Endothelial cell of umbilical vein (primary cell): Measurements from ENCODE around the gene MRAS. TPM values are rescaled to one million over a fixed set of nuclear protein-coding genes. Genes with fewer than 3 reads are reported as not detected.

Source experiments
- BruUV-seq: library from RNA; stranded (reverse); fragments of 400-500 nt; replicated peaks from 2 replicates; lab custom pipeline; 2021; lab: Mats Ljungman, UMichigan
- CTCF ChIA-PET: fragments of 300-600, 350-600 bp; sonication (Branson Sonifier 250); formaldehyde crosslinking; loops from one replicate; lab custom pipeline; 2021; ENCODE audit warnings: antibody characterized with exemption, inconsistent platforms; lab: Charles Lee
- POLR2A ChIA-PET: fragments of 300-600, 350-600 bp; sonication (Branson Sonifier 250); formaldehyde crosslinking; loops from one replicate; lab custom pipeline; 2021; ENCODE audit warnings: antibody characterized with exemption, inconsistent platforms; lab: Charles Lee
- DNase-seq: peaks from one replicate; pipeline ENCODE4 v3.0.0-alpha.2; 2011; ENCODE audit warnings: low read depth, low spot score
- FAIRE-seq: peaks from 2 replicates; lab custom pipeline; 2011; peaks lifted over from hg19 to GRCh38; lab: Jason Lieb, UNC
- H2AFZ ChIP-seq: 2 replicates; pipeline ENCODE4 v1.6.0; 2012; ENCODE audit warnings: low read depth, low read length, control low read depth, inconsistent platforms
- H3K27ac ChIP-seq: 2 replicates; pipeline ENCODE4 v1.5.1; 2011; ENCODE audit warnings: low read depth, mild to moderate bottlenecking, control low read depth, low read length, moderate library complexity; ENCODE audit not compliant: insufficient read depth
- H3K27me3 ChIP-seq, 2 experiments: 2 replicates each; pipeline versions ENCODE4 v1.6.0 to v1.6.1; 2011; ENCODE audit warnings: low read length in 2 of 2, mixed read lengths in 1 of 2; ENCODE audit not compliant: control insufficient read depth in 2 of 2, insufficient read depth in 2 of 2
- H3K36me3 ChIP-seq, 2 experiments: 2 replicates in 1 of 2; 3 replicates in 1 of 2; pipeline ENCODE4 v1.5.1; 2011; ENCODE audit warnings: low read length in 2 of 2, mild to moderate bottlenecking in 1 of 2, moderate library complexity in 1 of 2; ENCODE audit not compliant: control insufficient read depth in 2 of 2, insufficient read depth in 2 of 2; ENCODE audit errors: extremely low read depth in 1 of 2
- H3K4me1 ChIP-seq: 3 replicates; pipeline ENCODE4 v1.5.1; 2011; ENCODE audit warnings: mild to moderate bottlenecking, low read length; ENCODE audit not compliant: control insufficient read depth, insufficient read depth; ENCODE audit errors: extremely low read depth
- H3K4me2 ChIP-seq: 2 replicates; pipeline ENCODE4 v1.6.1; 2011; ENCODE audit warnings: low read length, control low read depth, mixed read lengths; ENCODE audit not compliant: insufficient read depth
- H3K4me3 ChIP-seq, 3 experiments: fragments of 200-600 bp in 1 of 3; sonication (generic), shearing (Covaris generic) in 1 of 3; replicated peaks in 1 of 3; 2 replicates each; pipeline ENCODE4 v1.5.1; 2011 to 2016; ENCODE audit warnings: control low read depth in 3 of 3, low read length in 3 of 3, mild to moderate bottlenecking in 2 of 3, inconsistent platforms in 1 of 3, low read depth in 1 of 3, moderate library complexity in 1 of 3; ENCODE audit not compliant: insufficient read depth in 1 of 3
- H3K79me2 ChIP-seq: 2 replicates; pipeline ENCODE4 v1.6.0; 2012; ENCODE audit warnings: low read length, inconsistent platforms; ENCODE audit not compliant: control insufficient read depth, insufficient read depth
- H3K9ac ChIP-seq: replicated peaks from 2 replicates; pipeline ENCODE3; 2011; ENCODE audit warnings: low read length, control low read depth; ENCODE audit not compliant: insufficient read depth; ENCODE audit errors: extremely low read depth
- H3K9me1 ChIP-seq: replicated peaks from 3 replicates; pipeline ENCODE4 v1.6.0; 2011; ENCODE audit warnings: mild to moderate bottlenecking, low read length; ENCODE audit not compliant: control insufficient read depth, insufficient read depth; ENCODE audit errors: extremely low read depth
- H3K9me3 ChIP-seq: replicated peaks from 2 replicates; pipeline ENCODE4 v1.5.1; 2012; ENCODE audit warnings: low read length, inconsistent platforms; ENCODE audit not compliant: control insufficient read depth, insufficient read depth
- H4K20me1 ChIP-seq: replicated peaks from 2 replicates; pipeline ENCODE3; 2011; ENCODE audit warnings: mild to moderate bottlenecking, low read length; ENCODE audit not compliant: control insufficient read depth, insufficient read depth; ENCODE audit errors: extremely low read depth
- CTCF ChIP-seq, 2 donors: IDR thresholded peaks; 1 replicate in 1 of 2; 2 replicates in 1 of 2; pipeline ENCODE4 v1.5.1; 2011; ENCODE audit warnings: low read length in 2 of 2, mild to moderate bottlenecking in 2 of 2, moderate library complexity in 2 of 2, control low read depth in 1 of 2, inconsistent platforms in 1 of 2, low read depth in 1 of 2; ENCODE audit not compliant: insufficient read depth in 1 of 2; ENCODE audit errors: extremely low read depth in 1 of 2
- EZH2 ChIP-seq: IDR thresholded peaks from 2 replicates; pipeline ENCODE4 v1.6.1; 2012; ENCODE audit warnings: borderline replicate concordance, low read depth, mild to moderate bottlenecking, moderate library complexity, low read length, inconsistent platforms; ENCODE audit not compliant: severe bottlenecking
- FOS ChIP-seq: IDR thresholded peaks from 2 replicates; pipeline ENCODE4 v1.6.1; 2011; ENCODE audit warnings: mild to moderate bottlenecking, low read length, moderate library complexity, borderline replicate concordance; ENCODE audit not compliant: insufficient read depth
- GATA2 ChIP-seq: IDR thresholded peaks from 2 replicates; pipeline ENCODE4 v1.7.0; 2011; ENCODE audit warnings: low read depth, mild to moderate bottlenecking, moderate library complexity, mixed read lengths, low read length; ENCODE audit not compliant: insufficient read length, insufficient read depth
- JUN ChIP-seq: IDR thresholded peaks from 2 replicates; pipeline ENCODE4 v1.6.1; 2011; ENCODE audit warnings: borderline replicate concordance, low read depth; ENCODE audit not compliant: insufficient read length, insufficient read depth
- MAX ChIP-seq: IDR thresholded peaks from 2 replicates; pipeline ENCODE4 v1.6.1; 2011; ENCODE audit not compliant: insufficient read depth, insufficient read length
- MYC ChIP-seq: IDR thresholded peaks from one replicate; pipeline ENCODE4 v1.6.1; 2011; ENCODE audit warnings: mild to moderate bottlenecking, low read depth, low read length
- POLR2A ChIP-seq: IDR thresholded peaks from 2 replicates; pipeline ENCODE4 v1.6.1; 2012; ENCODE audit warnings: low read depth, mild to moderate bottlenecking, control low read depth, low read length
- POLR2AphosphoS5 ChIP-seq: IDR thresholded peaks from 2 replicates; pipeline ENCODE4 v1.6.1; 2012; ENCODE audit warnings: low read depth, mild to moderate bottlenecking, control low read depth, low read length, moderate library complexity; ENCODE audit not compliant: insufficient read depth
- dilution Hi-C: fragments of 300-500 bp; cut with MboI; formaldehyde crosslinking; loops from one replicate; pipeline ENCODE4 v1.15.0; 2019; ENCODE audit warnings: low sequenced_read_pairs; ENCODE audit not compliant: extremely low pct_ligation_motif_present
- intact Hi-C: fragments of 100-400 bp; cut with micrococcal nuclease; formaldehyde crosslinking; loops from one replicate; pipeline ENCODE4 v1.10.0; 2022
- polyA plus RNA-seq, 4 experiments: library from polyadenylated mRNA; depleted of rRNA in 3 of 4; stranded (reverse) in 3 of 4; unstranded in 1 of 4; fragments of >200 nt; gene quantifications; 2 replicates each; pipeline versions ENCODE4 v1.2.1 to v1.2.3, GENCODE V29; 2011 to 2012; ENCODE audit warnings: missing spikeins in 1 of 4
- total RNA-seq: library from RNA; stranded (reverse); gene quantifications from 2 replicates; pipeline ENCODE4 v1.2.3, GENCODE V29; 2021

MRAS gene
- total and polyA plus RNA-seq, 2 donors (not counting 3 experiments of a cell fraction or from before 2014, with no cell fraction given): 14.6 to 16.5 TPM

GRCh38 chr3:138451595-138452162 lies 103.3 kb downstream of the MRAS start:
- no peaks in the 10 kb centered on the region for H3K79me2 ChIP-seq
- no TSS peak for BruUV-seq
- CTCF ChIA-PET: interaction anchor here (0.8 to 1.5 kb wide), 2 partner anchors 9 to 28 kb away, joined by 3 to 4 read pairs; no protein-coding TSS in a partner anchor
- H3K4me3 ChIP-seq: no peak overlapping the region
- dilution Hi-C loops (no loop called here), intact Hi-C loops (no loop called here)
- H3K9ac ChIP-seq: no peak overlapping the region
- H3K9me3 ChIP-seq: no peaks in the 10 kb centered on the region
- H3K9me1 ChIP-seq: no peaks in the 10 kb centered on the region
- DNase-seq (no peak), FAIRE-seq (no peak)
- POLR2A ChIA-PET: no interaction called here
- no peak overlapping the region for H3K27ac ChIP-seq
- H3K4me1 ChIP-seq: no peaks in the 10 kb centered on the region
- H4K20me1 ChIP-seq: no peaks in the 10 kb centered on the region
- H3K36me3 ChIP-seq: no peaks in the 10 kb centered on the region
- no peak overlapping the region for H2AFZ ChIP-seq
- H3K27me3 ChIP-seq: no peaks in the 10 kb centered on the region
- TF ChIP-seq MAX: no peak
- no peak for TF ChIP-seq POLR2A
- TF ChIP-seq MYC: no peak
- no peak for TF ChIP-seq FOS
- TF ChIP-seq GATA2: no peak
- no peak for TF ChIP-seq JUN
- no peak for TF ChIP-seq CTCF (IDR thresholded peaks at IDR 0.05; ENCODE audit: extremely low read depth in 1 of 2, insufficient read depth in 1 of 2, low read depth in 1 of 2, low read length in 2 of 2)
- no peak for TF ChIP-seq EZH2
- TF ChIP-seq POLR2AphosphoS5: no peak
- H3K4me2 ChIP-seq: no peak overlapping the region
